HEK293 (cell line): ENCODE data around the gene SLC25A13.

Experiments used
- ZNF394 ChIP-seq: fragments of 450-650 bp; formaldehyde crosslinking; IDR thresholded peaks from 2 replicates; pipeline ENCODE4 v1.5.1; 2016; ENCODE audit warnings: missing biosample characterization, missing genetic modification characterization, mild to moderate bottlenecking, moderate library complexity, borderline replicate concordance
- TF ChIP-seq, protein P1 (sequence below): IDR thresholded peaks from 2 replicates; pipeline ENCODE4 v1.6.1; 2011; ENCODE audit warnings: mild to moderate bottlenecking, low read depth, low read length, borderline replicate concordance

DNA sequence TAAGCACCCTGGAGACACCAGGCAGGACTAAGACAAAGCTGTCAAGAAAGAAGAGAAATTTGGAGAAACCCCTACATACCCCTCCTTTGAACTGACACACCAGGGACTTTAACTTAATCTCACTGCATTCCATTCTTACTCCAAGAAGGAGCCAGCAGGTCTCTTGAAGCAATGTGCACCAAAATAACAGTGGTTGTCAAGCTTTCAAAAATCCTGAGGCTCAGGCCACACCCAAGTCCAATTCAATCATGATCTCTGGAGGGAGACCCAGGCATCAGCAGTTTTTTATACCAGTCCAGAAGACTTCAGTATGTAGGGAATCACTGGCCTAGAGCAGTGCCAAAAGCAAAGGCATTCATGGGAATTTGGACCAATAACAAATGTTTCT, 6.8 kb downstream of the SLC25A13 start:
- no peak for TF ChIP-seq ZNF394 (tag by site-specific recombination)
- TF ChIP-seq, protein P1, sequence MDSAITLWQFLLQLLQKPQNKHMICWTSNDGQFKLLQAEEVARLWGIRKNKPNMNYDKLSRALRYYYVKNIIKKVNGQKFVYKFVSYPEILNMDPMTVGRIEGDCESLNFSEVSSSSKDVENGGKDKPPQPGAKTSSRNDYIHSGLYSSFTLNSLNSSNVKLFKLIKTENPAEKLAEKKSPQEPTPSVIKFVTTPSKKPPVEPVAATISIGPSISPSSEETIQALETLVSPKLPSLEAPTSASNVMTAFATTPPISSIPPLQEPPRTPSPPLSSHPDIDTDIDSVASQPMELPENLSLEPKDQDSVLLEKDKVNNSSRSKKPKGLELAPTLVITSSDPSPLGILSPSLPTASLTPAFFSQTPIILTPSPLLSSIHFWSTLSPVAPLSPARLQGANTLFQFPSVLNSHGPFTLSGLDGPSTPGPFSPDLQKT = no peak
